ENCODE measurements around the gene SNAPIN.

SNAPIN gene

DNA sequence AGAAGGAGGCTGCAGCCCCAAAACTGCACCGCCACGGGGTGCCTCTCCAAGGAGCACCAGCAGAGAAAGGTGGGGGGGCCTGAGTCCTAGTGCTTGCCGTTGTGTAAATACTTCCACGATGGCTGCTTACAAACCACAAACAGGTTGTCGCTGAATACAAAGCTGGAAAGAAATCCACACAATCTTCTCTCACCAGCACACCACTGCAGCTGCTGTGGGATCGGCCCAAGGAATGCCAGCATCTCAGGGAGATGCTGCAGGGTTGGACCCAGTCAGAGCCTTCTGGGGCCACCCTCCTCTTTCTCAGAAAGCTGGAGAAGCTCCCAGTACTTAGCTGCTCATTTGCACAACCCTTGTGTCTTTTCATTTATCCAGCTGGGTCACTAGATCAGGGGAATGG, 39.3 kb upstream of the SNAPIN start:
- TF ChIP-seq ARNT (IDR thresholded peaks at IDR 0.05) (no peak), ELF4 (IDR thresholded peaks at IDR 0.05) (no peak), ZNF384 (IDR thresholded peaks at IDR 0.05) (no peak), FOXA1 (IDR thresholded peaks at IDR 0.05) (no peak), SUZ12 (IDR thresholded peaks at IDR 0.05) (no peak), TARDBP (IDR thresholded peaks at IDR 0.05) (no peak), NFRKB (IDR thresholded peaks at IDR 0.05) (no peak), BHLHE40 (IDR thresholded peaks at IDR 0.05; ENCODE audit: borderline replicate concordance) (no peak), SP1 (IDR thresholded peaks at IDR 0.05) (no peak)
- CTCF ChIA-PET, result interaction anchor here (1.2 to 2.5 kb wide), 2 partner anchors 8 to 47 kb away, joined by 3 to 11 read pairs; partner anchors contain the start of gene S100A13
- POLR2A ChIA-PET, result interaction anchor here (1.9 to 6.3 kb wide), 2 partner anchors 8 to 15 kb away, joined by 7 to 72 read pairs; partner anchors contain the start of genes CHTOP, S100A1 and S100A13
- DNase-seq (ENCODE audit: extremely low spot score), result no peak

DNA sequence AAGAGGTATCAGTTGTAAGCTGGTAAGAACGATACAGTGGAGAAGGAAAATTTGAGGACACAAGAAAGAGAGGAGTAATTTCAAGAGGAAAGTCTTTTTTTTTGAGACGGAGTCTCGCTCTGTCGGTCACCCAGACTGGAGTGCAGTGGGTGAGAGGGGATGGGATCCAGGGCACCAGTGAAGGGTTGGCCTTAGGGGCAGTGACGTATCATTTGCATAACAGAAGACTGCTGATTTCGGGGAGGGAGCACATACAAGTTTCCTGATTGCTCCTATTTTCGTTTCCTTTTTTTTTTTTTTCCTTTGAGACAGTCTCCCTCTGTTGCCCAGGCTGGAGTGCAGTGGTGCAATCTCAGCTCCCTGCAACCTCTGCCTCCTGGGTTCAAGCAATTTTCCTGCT, 35.4 kb upstream of the SNAPIN start:
- ChIA-PET POLR2A (interaction anchor here (1.0 to 2.6 kb wide), 2 partner anchors 8 to 11 kb away, joined by 4 to 13 read pairs; partner anchors contain the start of gene CHTOP), CTCF (interaction anchor here (0.6 to 0.7 kb wide), 3 partner anchors 17 to 113 kb away, joined by 3 to 5 read pairs (median 4); no protein-coding TSS in a partner anchor)
- DNase-seq (ENCODE audit: extremely low spot score), result no peak
- TF ChIP-seq ELF4 (IDR thresholded peaks at IDR 0.05), result no peak
- no peak for TF ChIP-seq ZNF384 (IDR thresholded peaks at IDR 0.05)
- no peak for TF ChIP-seq SUZ12 (IDR thresholded peaks at IDR 0.05)
- no peak for TF ChIP-seq TARDBP (IDR thresholded peaks at IDR 0.05)
- no peak for TF ChIP-seq HDGF (IDR thresholded peaks at IDR 0.05; ENCODE audit: borderline replicate concordance)
- TF ChIP-seq, protein P1, sequence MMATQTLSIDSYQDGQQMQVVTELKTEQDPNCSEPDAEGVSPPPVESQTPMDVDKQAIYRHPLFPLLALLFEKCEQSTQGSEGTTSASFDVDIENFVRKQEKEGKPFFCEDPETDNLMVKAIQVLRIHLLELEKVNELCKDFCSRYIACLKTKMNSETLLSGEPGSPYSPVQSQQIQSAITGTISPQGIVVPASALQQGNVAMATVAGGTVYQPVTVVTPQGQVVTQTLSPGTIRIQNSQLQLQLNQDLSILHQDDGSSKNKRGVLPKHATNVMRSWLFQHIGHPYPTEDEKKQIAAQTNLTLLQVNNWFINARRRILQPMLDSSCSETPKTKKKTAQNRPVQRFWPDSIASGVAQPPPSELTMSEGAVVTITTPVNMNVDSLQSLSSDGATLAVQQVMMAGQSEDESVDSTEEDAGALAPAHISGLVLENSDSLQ (IDR thresholded peaks at IDR 0.05), result no peak
- TF ChIP-seq BHLHE40 (IDR thresholded peaks at IDR 0.05; ENCODE audit: borderline replicate concordance), result no peak
- no peak for TF ChIP-seq FOXA1 (IDR thresholded peaks at IDR 0.05)
- no peak for TF ChIP-seq NFRKB (IDR thresholded peaks at IDR 0.05)
- no peak for TF ChIP-seq ARNT (IDR thresholded peaks at IDR 0.05)
- no peak for TF ChIP-seq L3MBTL2 (conservative IDR thresholded peaks at IDR 0.05)
- TF ChIP-seq SP1 (IDR thresholded peaks at IDR 0.05), result no peak
- no peak for TF ChIP-seq FOXK2 (IDR thresholded peaks at IDR 0.05)
- TF ChIP-seq CTBP1 (IDR thresholded peaks at IDR 0.05; ENCODE audit: borderline replicate concordance), result no peak
- no peak for TF ChIP-seq LEF1 (IDR thresholded peaks at IDR 0.05; ENCODE audit: borderline replicate concordance)
- no peak for TF ChIP-seq FOXM1 (IDR thresholded peaks at IDR 0.05; ENCODE audit: borderline replicate concordance)

DNA sequence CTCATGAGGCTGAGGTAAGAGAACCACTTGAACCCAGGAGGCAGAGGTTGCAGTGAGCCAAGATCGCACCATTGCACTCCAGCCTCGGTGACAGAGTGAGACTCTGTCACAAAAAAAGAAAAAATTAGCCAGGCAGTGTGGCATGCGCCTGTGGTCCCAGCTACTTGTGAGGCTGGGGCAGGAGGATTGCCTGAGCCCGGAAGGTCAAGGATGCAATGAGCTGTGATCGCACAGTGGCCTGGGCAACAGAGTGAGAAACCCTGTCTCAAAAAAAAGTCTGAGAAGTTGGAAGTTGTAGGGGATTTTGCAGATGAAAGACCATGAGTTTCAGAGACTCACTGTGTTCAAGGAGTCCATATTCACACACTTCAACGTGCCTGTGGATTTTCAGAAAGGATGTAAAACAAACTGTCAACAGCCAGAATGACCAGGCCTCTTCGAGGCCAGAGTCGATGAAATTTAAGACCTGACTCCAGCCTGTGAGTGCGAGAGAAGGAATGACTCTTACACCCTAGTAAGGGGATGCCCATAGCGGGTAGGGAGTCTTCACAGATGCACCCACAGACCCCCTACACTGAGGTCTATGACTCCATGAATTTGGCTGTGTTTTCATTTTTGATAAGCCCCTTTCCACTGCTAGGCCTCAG, 33.4 kb upstream of the SNAPIN start:
- CTCF ChIA-PET, result no interaction called here

DNA sequence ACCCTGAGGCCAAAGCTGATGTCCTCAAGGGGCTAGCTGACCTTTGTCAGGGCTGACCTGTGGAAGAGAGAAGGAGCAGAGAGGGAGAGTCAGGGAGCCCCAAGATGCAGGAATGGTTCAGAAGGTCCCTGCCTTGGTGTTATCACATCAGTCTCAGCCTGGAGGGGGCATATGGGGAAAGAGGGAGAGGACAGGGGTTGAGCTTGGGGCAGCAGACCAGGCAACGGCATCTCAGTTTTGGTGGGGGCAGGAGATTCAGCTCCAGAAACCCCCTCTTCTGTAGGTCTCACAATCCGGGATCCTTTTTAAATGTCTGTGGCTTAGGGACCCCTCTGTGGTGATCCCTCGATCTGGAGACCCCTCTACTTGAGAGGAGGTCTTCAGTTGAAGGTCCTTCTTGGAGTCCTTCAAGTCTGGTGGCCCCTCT, 32.0 kb upstream of the SNAPIN start:
- TF ChIP-seq SP1 (IDR thresholded peaks at IDR 0.05) (no peak), L3MBTL2 (conservative IDR thresholded peaks at IDR 0.05) (no peak), TARDBP (IDR thresholded peaks at IDR 0.05) (no peak), NFRKB (IDR thresholded peaks at IDR 0.05) (no peak), HDGF (IDR thresholded peaks at IDR 0.05; ENCODE audit: borderline replicate concordance) (no peak), ELF4 (IDR thresholded peaks at IDR 0.05) (no peak), SUZ12 (IDR thresholded peaks at IDR 0.05) (no peak), FOXK2 (IDR thresholded peaks at IDR 0.05) (no peak)
- TF ChIP-seq, protein P1 (IDR thresholded peaks at IDR 0.05), result no peak
- POLR2A ChIA-PET, result interaction anchor here (1.3 to 2.6 kb wide), 18 partner anchors 8 to 364 kb away, joined by 3 to 72 read pairs (median 8); partner anchors contain the start of genes CHTOP, RPS27, S100A14 and S100A16
- CTCF ChIA-PET, result interaction anchor here (0.9 to 2.7 kb wide), 13 partner anchors 11 to 101 kb away, joined by 3 to 27 read pairs (median 8); partner anchors contain the start of genes ILF2 and S100A14
- DNase-seq (ENCODE audit: extremely low spot score), result no peak

More for the DNA sequence above, 33.4 kb upstream of the SNAPIN start:
- no peak for DNase-seq (ENCODE audit: extremely low spot score)
- TF ChIP-seq SUZ12 (IDR thresholded peaks at IDR 0.05) (no peak), BHLHE40 (IDR thresholded peaks at IDR 0.05; ENCODE audit: borderline replicate concordance) (no peak), HDGF (IDR thresholded peaks at IDR 0.05; ENCODE audit: borderline replicate concordance) (no peak), L3MBTL2 (conservative IDR thresholded peaks at IDR 0.05) (no peak), FOXA1 (IDR thresholded peaks at IDR 0.05) (no peak), NFRKB (IDR thresholded peaks at IDR 0.05) (no peak), FOXK2 (IDR thresholded peaks at IDR 0.05) (no peak), ELF4 (IDR thresholded peaks at IDR 0.05) (no peak), CTBP1 (IDR thresholded peaks at IDR 0.05; ENCODE audit: borderline replicate concordance) (no peak), LEF1 (IDR thresholded peaks at IDR 0.05; ENCODE audit: borderline replicate concordance) (no peak), ZNF384 (IDR thresholded peaks at IDR 0.05) (no peak), SP1 (IDR thresholded peaks at IDR 0.05) (no peak)
- TF ChIP-seq, protein P1 (IDR thresholded peaks at IDR 0.05), result no peak
- POLR2A ChIA-PET, result interaction anchor here (2.6 kb wide), 1 partner anchor 9 kb away, joined by 13 read pairs; the partner anchor contains the start of gene CHTOP

DNA sequence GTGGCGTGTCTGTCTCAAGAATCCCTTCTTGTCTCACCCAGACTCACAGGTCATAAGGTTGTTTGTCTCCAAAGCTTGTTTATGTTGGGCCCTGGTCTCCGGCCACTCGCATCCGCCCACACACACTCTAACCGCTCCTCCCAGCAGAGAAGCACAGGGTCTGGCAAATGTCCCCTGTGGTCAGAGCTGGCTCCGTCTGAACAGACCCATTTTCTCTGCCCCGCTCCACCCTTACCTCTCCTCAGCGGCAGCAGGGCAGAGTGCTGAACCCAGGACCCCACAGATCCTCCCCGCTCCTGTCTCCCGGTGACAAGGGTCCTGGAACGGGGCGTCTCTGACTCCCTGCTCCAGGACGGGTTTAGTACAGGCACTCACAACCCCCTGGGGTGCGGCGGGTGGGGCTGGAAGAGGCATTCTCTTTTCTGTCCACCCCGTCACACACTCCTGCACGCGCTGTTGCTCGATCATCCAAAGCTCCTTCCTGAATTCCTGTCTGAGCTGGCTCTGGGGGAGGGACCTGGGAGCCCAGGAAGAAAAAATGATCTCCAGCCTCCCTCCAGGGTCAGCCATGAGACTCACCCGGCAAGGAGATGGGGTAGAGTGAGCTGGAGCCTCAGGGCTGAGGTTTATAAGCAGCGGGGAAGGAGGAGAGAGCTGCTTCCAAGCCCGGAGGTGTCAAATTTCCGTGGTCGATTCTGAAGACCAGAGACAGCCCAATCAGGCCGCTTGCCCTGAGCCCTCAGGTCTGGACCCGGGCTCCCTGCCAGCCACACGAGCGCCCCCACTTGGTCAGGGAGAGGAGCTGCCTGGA, 31.4 kb upstream of the SNAPIN start, which contains the start of gene S100A13:
Gene S100A13, minus strand, starts transcription at position 602 of the 811 bp plus-strand sequence. CDS start 1,033 bp downstream, outside the sequence.
- peak; percentile 94 for DNase-seq (ENCODE audit: extremely low spot score)
- TF ChIP-seq L3MBTL2 (conservative IDR thresholded peaks at IDR 0.05) (peak; percentile 53), ELF4 (IDR thresholded peaks at IDR 0.05) (no peak; the same call in 1 of the 2 replicates)
- ChIA-PET CTCF (interaction anchor here (0.6 to 2.7 kb wide), 32 partner anchors 9 to 272 kb away, joined by 3 to 27 read pairs (median 5); partner anchors contain the start of genes ILF2, S100A14 and S100A16), POLR2A (interaction anchor here (0.6 to 2.6 kb wide), 40 partner anchors 7 to 364 kb away, joined by 3 to 72 read pairs (median 6); partner anchors contain the start of genes CHTOP, CREB3L4, INTS3 and RPS27)

All from HEK293T (cell line).